ENCODE measurements around the gene TRMU.

TRMU gene

GRCh38 chr22:46351767-46352166 lies 16.3 kb downstream of the TRMU start:
- DNase-seq (ENCODE audit: low read depth), result no peak
- no peak overlapping the region for H3K4me3 ChIP-seq (ENCODE audit: low read depth, low read length)

GRCh38 chr22:46352276-46352675 lies 16.8 kb downstream of the TRMU start:
- no peak for TF ChIP-seq CTCF (IDR thresholded peaks at IDR 0.05; ENCODE audit: insufficient read depth, low read depth, low read length, missing control alignments)
- H3K4me3 ChIP-seq (ENCODE audit: low read depth, low read length), result no peak overlapping the region
- DNase-seq (ENCODE audit: low read depth), result no peak

More at GRCh38 chr22:46351767-46352166, 16.3 kb downstream of the TRMU start:
- no peak for TF ChIP-seq CTCF (IDR thresholded peaks at IDR 0.05; ENCODE audit: insufficient read depth, low read depth, low read length, missing control alignments)

GRCh38 chr22:46352691-46353386 lies 17.3 kb downstream of the TRMU start:
- no peak for DNase-seq (ENCODE audit: low read depth)

GRCh38 chr22:46353483-46354105 lies 18.1 kb downstream of the TRMU start:
- TF ChIP-seq CTCF (IDR thresholded peaks at IDR 0.05; ENCODE audit: insufficient read depth, low read depth, low read length, missing control alignments), result no peak
- no peak for DNase-seq (ENCODE audit: low read depth)
- no peak overlapping the region for H3K4me3 ChIP-seq (ENCODE audit: low read depth, low read length)

More at GRCh38 chr22:46352691-46353386, 17.3 kb downstream of the TRMU start:
- H3K4me3 ChIP-seq (ENCODE audit: low read depth, low read length), result no peak overlapping the region
- no peak for TF ChIP-seq CTCF (IDR thresholded peaks at IDR 0.05; ENCODE audit: insufficient read depth, low read depth, low read length, missing control alignments)

- no peak for TF ChIP-seq CTCF (IDR thresholded peaks at IDR 0.05; ENCODE audit: insufficient read depth, low read depth, low read length, missing control alignments)
These were observed 18.9 kb downstream of the TRMU start for GRCh38 chr22:46354176-46354992.

GRCh38 chr22:46354993-46355305 lies 19.4 kb downstream of the TRMU start:
- no peak overlapping the region for H3K4me3 ChIP-seq (ENCODE audit: low read depth, low read length)
- TF ChIP-seq CTCF (IDR thresholded peaks at IDR 0.05; ENCODE audit: insufficient read depth, low read depth, low read length, missing control alignments), result no peak
- DNase-seq (ENCODE audit: low read depth), result no peak

More at GRCh38 chr22:46354176-46354992, 18.9 kb downstream of the TRMU start:
- no peak for DNase-seq (ENCODE audit: low read depth)
- no peak overlapping the region for H3K4me3 ChIP-seq (ENCODE audit: low read depth, low read length)
